ENCODE data around the gene RFPL1.
A peak's percentile ranks its signal among the peaks of the same experiment; 100 is the strongest.

DNA sequence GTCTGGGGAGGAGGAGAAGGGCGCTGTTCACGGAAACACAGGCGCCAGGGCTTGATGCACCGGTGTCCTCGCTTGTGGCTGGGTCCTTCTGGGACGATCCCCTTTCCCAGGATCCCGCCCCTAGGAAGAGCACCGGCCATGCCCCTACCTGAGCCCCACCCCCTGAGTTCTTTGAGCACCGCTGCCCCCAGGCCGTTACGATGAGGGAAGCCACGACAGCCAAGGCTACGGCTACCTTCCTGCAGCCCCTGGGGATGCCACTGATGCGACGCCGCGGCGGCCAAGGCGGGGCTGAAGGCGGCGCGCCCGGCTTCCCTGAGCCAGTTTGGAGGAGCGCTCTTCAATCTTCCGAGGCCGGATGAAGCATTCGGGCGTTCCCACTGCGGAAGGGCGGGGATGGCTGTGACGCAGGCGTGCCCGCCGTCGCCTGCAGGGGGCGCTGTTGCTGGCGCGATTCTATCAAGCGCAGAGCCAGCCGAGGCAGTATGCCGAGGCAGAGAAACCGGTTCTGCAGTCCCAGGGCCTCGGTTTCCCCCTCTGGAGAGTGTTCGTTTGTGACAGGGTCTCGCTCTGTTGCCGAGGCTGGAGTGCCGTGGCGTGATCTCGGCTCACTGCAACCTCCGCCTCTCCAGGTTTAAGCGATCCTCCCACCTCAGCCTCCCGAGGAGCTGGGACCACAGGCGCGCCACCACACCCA is 31.9 kb downstream of the RFPL1 start:
- TF ChIP-seq CTCF (conservative IDR thresholded peaks at IDR 0.05; ENCODE audit: low read length) (peak; percentile 75), EZH2phosphoT487 (IDR thresholded peaks at IDR 0.05; ENCODE audit: borderline replicate concordance) (no peak)
